GM12878 (cell line): Measurements from ENCODE around the gene FGFR4. TPM values are rescaled to one million over a fixed set of nuclear protein-coding genes. Genes with fewer than 3 reads are reported as not detected.

ENCODE experiments used
- ATAC-seq: fragments of 200-7000 bp; cut with Tn5 transposase; 3 replicates; pipeline ENCODE4 v1.9.1; 2020; ENCODE audit warnings: mild to moderate bottlenecking, moderate library complexity
- BruUV-seq: library from RNA; stranded (reverse); fragments of 400-500 nt; replicated peaks from 2 replicates; lab custom pipeline; 2021; lab: Mats Ljungman, UMichigan
- CTCF ChIA-PET: fragments of 300-600 bp; sonication (Branson Sonifier 250); formaldehyde crosslinking; extraction: SDS; loops from one replicate; lab custom pipeline; 2021; ENCODE audit warnings: inconsistent platforms; lab: Yijun Ruan, JAX
- POLR2A ChIA-PET: fragments of 350-600 bp; formaldehyde crosslinking; extraction: SDS; loops from one replicate; lab custom pipeline; 2021; ENCODE audit warnings: inconsistent platforms; lab: Charles Lee
- RAD21 ChIA-PET: fragments of 300-600 bp; sonication (Branson Sonifier 250); formaldehyde crosslinking; loops from one replicate; lab custom pipeline; 2023; ENCODE audit warnings: antibody characterized with exemption; ENCODE audit not compliant: unreplicated experiment; lab: Charles Lee
- SMC1A ChIA-PET: fragments of 300-600 bp; sonication (Branson Sonifier 250); formaldehyde crosslinking; loops from one replicate; lab custom pipeline; 2023; ENCODE audit not compliant: unreplicated experiment, uncharacterized antibody; lab: Charles Lee
- DNase-seq: peaks from one replicate; pipeline ENCODE4 v3.0.0-alpha.2; 2011; ENCODE audit warnings: low read depth, low spot score
- FAIRE-seq: peaks from 3 replicates; lab custom pipeline; 2011; peaks lifted over from hg19 to GRCh38; lab: Jason Lieb, UNC
- H2AFZ ChIP-seq: 2 replicates; pipeline ENCODE4 v1.6.0; 2011; ENCODE audit warnings: low read depth, low read length, control low read depth; ENCODE audit not compliant: control insufficient read depth
- H3K27ac ChIP-seq: 2 replicates; pipeline ENCODE4 v1.5.1; 2011; ENCODE audit warnings: control low read depth; ENCODE audit not compliant: control insufficient read depth, insufficient read depth
- H3K27me3 ChIP-seq, 2 experiments: replicated peaks in 1 of 2; 2 replicates each; pipeline versions ENCODE4 v1.6.0 to v1.6.1; 2011; ENCODE audit warnings: low read length in 1 of 2; ENCODE audit not compliant: control insufficient read depth in 2 of 2, insufficient read depth in 2 of 2
- H3K36me3 ChIP-seq, 2 experiments: 2 replicates each; pipeline ENCODE4 v1.5.1; 2011; ENCODE audit warnings: low read length in 1 of 2; ENCODE audit not compliant: control insufficient read depth in 2 of 2, insufficient read depth in 2 of 2
- H3K4me1 ChIP-seq: 2 replicates; pipeline ENCODE4 v1.6.1; 2011; ENCODE audit warnings: mild to moderate bottlenecking, low read length, moderate library complexity, mixed read lengths; ENCODE audit not compliant: control insufficient read depth, insufficient read depth
- H3K4me2 ChIP-seq: 2 replicates; pipeline ENCODE4 v1.6.0; 2011; ENCODE audit warnings: control low read depth; ENCODE audit not compliant: control insufficient read depth, insufficient read depth
- H3K4me3 ChIP-seq: fragments of 200-600 bp; sonication (generic); 2 replicates; pipeline ENCODE4 v1.5.1; 2016
- H3K79me2 ChIP-seq: 2 replicates; pipeline ENCODE4 v1.6.0; 2011; ENCODE audit warnings: low read length; ENCODE audit not compliant: control insufficient read depth, insufficient read depth
- H3K9ac ChIP-seq: 2 replicates; pipeline ENCODE4 v1.8.0; 2011; ENCODE audit warnings: low read length, control low read depth, mixed read lengths; ENCODE audit not compliant: control insufficient read depth, insufficient read depth
- H3K9me3 ChIP-seq: replicated peaks from 3 replicates; pipeline ENCODE4 v1.5.1; 2011; ENCODE audit warnings: mild to moderate bottlenecking, low read length; ENCODE audit not compliant: control insufficient read depth, insufficient read depth
- H4K20me1 ChIP-seq: 2 replicates; pipeline ENCODE4 v1.6.0; 2011; ENCODE audit not compliant: control insufficient read depth, insufficient read depth
- EED ChIP-seq: sonication (generic); IDR thresholded peaks from 2 replicates; pipeline ENCODE4 v1.6.1; 2016; ENCODE audit warnings: antibody characterized with exemption, low read depth
- NFYB ChIP-seq: IDR thresholded peaks from 2 replicates; pipeline ENCODE4 v1.6.1; 2011; ENCODE audit warnings: low read depth, mild to moderate bottlenecking, low read length, improper control_type of control experiment, moderate library complexity; ENCODE audit not compliant: insufficient read depth
- NRF1 ChIP-seq: conservative IDR thresholded peaks from 2 replicates; pipeline ENCODE4 v1.6.1; 2011; ENCODE audit warnings: mild to moderate bottlenecking, low read depth, low read length, improper control_type of control experiment
- PML ChIP-seq: IDR thresholded peaks from 2 replicates; pipeline ENCODE4 v1.6.1; 2012; ENCODE audit warnings: low read length, inconsistent platforms
- SKIL ChIP-seq: fragments of 450-650 bp; IDR thresholded peaks from 2 replicates; pipeline ENCODE4 v1.6.1; 2017; ENCODE audit warnings: mild to moderate bottlenecking, low read depth, inconsistent platforms; ENCODE audit not compliant: poor library complexity, severe bottlenecking
- ZNF207 ChIP-seq: fragments of 450-650 bp; IDR thresholded peaks from 2 replicates; pipeline ENCODE4 v1.6.1; 2014; ENCODE audit warnings: antibody characterized with exemption, mild to moderate bottlenecking, borderline replicate concordance
- ZNF24 ChIP-seq: fragments of 450-650 bp; IDR thresholded peaks from 2 replicates; pipeline ENCODE4 v1.6.1; 2017; ENCODE audit warnings: antibody characterized with exemption, mild to moderate bottlenecking
- WGBS: methylation state at CpG from one replicate; pipeline ENCODE4 v1.1.6; 2016; ENCODE audit warnings: low lambda C conversion rate; ENCODE audit not compliant: insufficient replicate concordance, insufficient coverage; ENCODE audit errors: missing lambda C conversion rate; 5-methylcytosine and 5-hydroxymethylcytosine counted together
- in situ Hi-C: fragments of 300-500 bp; cut with MboI; formaldehyde crosslinking; loops from 9 replicates; pipeline ENCODE4 v1.14.3; 2018; ENCODE audit warnings: mixed read lengths
- intact Hi-C: fragments of 100-400 bp; cut with micrococcal nuclease; formaldehyde crosslinking; loops from one replicate; pipeline ENCODE4 v1.14.2; 2022; ENCODE audit not compliant: unreplicated experiment
- polyA plus RNA-seq, 11 experiments: library from polyadenylated mRNA; depleted of rRNA in 4 of 11; unstranded in 6 of 11; stranded (reverse) in 5 of 11; fragments of >200 nt; fragmentation: Nextera tagmentation in 4 of 11; fragmentation: Illumina TruSeq in 1 of 11; extraction: Ambion mirVana in 4 of 11; extraction: Trizol in 1 of 11; gene quantifications; 1 replicate in 1 of 11; 2 replicates in 10 of 11; pipeline versions ENCODE4 v1.2.1 to v1.2.3, GENCODE V29; 2011 to 2016; ENCODE audit warnings: inconsistent platforms in 2 of 11, missing spikeins in 2 of 11, low read depth in 1 of 11
- total RNA-seq, 4 experiments: library from RNA; depleted of rRNA in 3 of 4; stranded (reverse); fragments of >200 nt in 3 of 4; fragmentation: Illumina TruSeq in 1 of 4; extraction: Trizol in 1 of 4; gene quantifications; 2 replicates each; pipeline versions ENCODE4 v1.2.1 to v1.2.3, GENCODE V29; 2013 to 2021

FGFR4 gene
- total and polyA plus RNA-seq, 10 of the 15 experiments (the other 5 are each of a cell fraction or from before 2014, with no cell fraction given) = 0.17 to 0.77 (median 0.28) TPM; not detected in 5

DNA sequence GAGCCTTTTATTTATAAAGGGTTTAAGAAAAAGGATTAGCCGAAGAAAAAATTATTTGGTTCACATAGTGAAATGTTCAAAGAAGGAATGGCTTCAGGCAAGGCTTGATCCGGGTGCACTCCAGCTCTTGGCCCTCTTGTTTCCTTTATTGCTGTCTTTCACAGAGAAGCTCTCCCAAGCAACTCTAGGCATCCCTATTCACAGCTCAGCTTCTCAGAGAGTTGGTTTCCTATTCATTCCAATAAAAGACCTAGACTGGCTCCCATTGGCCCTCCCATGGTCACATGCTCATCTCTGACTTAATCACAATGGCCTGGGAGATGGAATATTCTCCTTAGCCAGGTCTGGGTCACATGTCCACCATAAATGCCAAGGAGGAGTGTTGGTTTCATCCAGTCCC is 9.4 kb upstream of the FGFR4 start:
- no peaks in the 10 kb centered on the region for H3K36me3 ChIP-seq
- TF ChIP-seq PML = no peak
- no peak for TF ChIP-seq EED
- no peak for TF ChIP-seq SKIL
- TF ChIP-seq NFYB = no peak
- TF ChIP-seq ZNF207 = no peak
- TF ChIP-seq NRF1 = no peak
- TF ChIP-seq ZNF24 = no peak
- H3K9ac ChIP-seq = no peak overlapping the region
- H3K9me3 ChIP-seq = no peaks in the 10 kb centered on the region
- no peaks in the 10 kb centered on the region for H4K20me1 ChIP-seq
- no peaks in the 10 kb centered on the region for H3K4me1 ChIP-seq
- ChIA-PET POLR2A (no interaction called here), SMC1A (no interaction called here), RAD21 (no interaction called here), CTCF (interaction anchor here (0.7 to 1.2 kb wide), 2 partner anchors 11 to 35 kb away, joined by 3 to 5 read pairs; no protein-coding TSS in a partner anchor)
- in situ Hi-C loops (no loop called here), intact Hi-C loops (no loop called here)
- H3K4me3 ChIP-seq = no peak overlapping the region
- ATAC-seq (no peak), FAIRE-seq (no peak), DNase-seq (no peak)
- H3K79me2 ChIP-seq = no peaks in the 10 kb centered on the region
- H3K4me2 ChIP-seq = no peak overlapping the region
- no peak overlapping the region for H2AFZ ChIP-seq
- no peak overlapping the region for H3K27ac ChIP-seq
- no TSS peak for BruUV-seq
- WGBS = 100% methylated on average over 2 of the region's 2 CpGs
- H3K27me3 ChIP-seq = no peaks in the 10 kb centered on the region
